Measurements from ENCODE around the gene PPP4R4.
"Not testable (repeated sequence)": the region's sequence is repeated elsewhere in the genome, so short reads cannot be mapped to it uniquely, and the experiment has no call there.

The PPP4R4 gene

GRCh38 chr14:94180655-94181271 lies 6.6 kb downstream of the PPP4R4 start:
- DNase-seq (ENCODE audit: low read depth, low spot score), result no peak

DNA sequence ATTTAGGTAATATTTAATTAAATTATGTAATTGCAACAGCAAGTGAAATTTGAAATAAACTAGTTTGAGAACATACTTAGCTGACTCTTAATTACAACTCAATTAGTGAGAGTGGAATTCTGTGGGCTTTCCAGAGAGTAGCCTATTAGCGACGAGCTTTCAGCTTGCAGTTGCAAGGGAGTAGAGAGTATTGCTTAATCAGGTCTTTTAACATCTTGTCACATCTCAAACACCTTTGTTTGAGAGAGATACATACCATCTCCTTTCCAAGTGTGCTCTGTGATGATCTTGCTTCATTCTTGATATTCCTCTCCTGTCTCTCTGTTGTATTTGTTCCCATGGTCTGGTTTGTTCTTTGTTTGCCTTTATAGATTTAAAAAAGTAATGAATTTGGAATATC lies 7.7 kb downstream of the PPP4R4 start:
- no peak for DNase-seq (ENCODE audit: low read depth, low spot score)

GRCh38 chr14:94192536-94192935 lies 18.4 kb downstream of the PPP4R4 start:
- no peak for DNase-seq (ENCODE audit: low read depth, low spot score)

DNA sequence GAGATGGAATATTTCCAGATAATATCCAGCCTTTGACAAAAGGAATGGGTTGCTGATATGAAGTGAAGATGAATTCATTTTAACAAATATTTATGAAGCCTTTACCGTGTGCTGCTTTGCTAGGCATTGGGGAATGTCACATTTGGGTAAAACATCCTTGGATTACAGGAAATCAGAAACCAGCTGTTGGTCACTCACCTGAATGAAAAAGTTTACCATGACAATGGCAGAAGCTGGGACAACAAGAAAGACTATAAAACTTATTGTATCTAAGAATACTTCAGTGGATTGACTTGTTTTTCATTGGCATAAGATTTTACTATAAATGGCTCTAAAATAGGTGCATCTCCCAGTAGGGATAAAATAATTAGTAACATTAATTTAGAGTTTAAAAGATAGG lies 19.7 kb downstream of the PPP4R4 start:
- no peak for DNase-seq (ENCODE audit: low read depth, low spot score)

DNA sequence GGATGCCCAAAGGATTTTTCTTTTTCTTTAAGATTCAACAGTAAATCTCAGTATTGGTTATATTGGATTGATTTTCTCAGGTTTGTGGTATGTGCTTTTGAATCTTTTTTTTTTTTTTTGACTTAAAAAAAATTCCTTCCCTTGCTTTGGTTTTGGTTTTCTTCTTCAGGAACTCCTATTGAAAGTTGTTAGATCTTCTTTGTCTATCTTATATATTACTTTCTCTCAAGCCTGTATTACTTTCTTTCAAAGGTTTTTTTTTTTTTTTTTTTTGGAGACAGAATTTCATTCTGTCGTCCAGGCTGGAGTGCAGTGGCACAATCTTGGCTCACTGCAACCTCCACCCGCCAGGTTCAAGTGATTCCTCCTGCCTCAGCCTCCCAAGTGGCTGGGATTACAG lies 21.9 kb downstream of the PPP4R4 start:
- DNase-seq (ENCODE audit: low read depth, low spot score), result no peak

GRCh38 chr14:94203473-94204210 lies 29.5 kb downstream of the PPP4R4 start:
- no peak for DNase-seq (ENCODE audit: low read depth, low spot score)

DNA sequence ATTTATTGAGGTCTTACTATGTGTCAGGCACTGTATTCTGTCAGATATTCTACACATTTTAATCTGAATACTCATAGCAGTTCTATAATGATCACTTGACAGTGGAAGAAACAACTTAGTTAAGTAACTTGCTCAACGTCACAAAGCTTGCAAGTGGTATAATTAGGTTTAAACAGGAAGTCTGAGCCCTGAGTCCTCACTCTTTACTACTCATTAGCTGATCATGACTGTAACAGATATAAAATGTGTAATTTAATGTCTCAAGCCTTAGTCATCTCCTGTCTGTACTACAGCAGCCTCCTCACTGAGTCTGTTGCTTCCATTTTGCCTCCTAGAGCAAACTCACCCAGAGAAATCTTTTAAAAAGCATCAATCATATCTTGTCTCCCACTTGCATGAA lies 38.9 kb downstream of the PPP4R4 start:
- no peak for DNase-seq (ENCODE audit: low read depth, low spot score)

- DNase-seq (ENCODE audit: low read depth, low spot score), result no peak
These were observed 39.6 kb downstream of the PPP4R4 start for GRCh38 chr14:94213741-94214140.

- peak; percentile 7 for DNase-seq (ENCODE audit: low read depth, low spot score)
These were observed 43.0 kb downstream of the PPP4R4 start for GRCh38 chr14:94217116-94217515.

DNA sequence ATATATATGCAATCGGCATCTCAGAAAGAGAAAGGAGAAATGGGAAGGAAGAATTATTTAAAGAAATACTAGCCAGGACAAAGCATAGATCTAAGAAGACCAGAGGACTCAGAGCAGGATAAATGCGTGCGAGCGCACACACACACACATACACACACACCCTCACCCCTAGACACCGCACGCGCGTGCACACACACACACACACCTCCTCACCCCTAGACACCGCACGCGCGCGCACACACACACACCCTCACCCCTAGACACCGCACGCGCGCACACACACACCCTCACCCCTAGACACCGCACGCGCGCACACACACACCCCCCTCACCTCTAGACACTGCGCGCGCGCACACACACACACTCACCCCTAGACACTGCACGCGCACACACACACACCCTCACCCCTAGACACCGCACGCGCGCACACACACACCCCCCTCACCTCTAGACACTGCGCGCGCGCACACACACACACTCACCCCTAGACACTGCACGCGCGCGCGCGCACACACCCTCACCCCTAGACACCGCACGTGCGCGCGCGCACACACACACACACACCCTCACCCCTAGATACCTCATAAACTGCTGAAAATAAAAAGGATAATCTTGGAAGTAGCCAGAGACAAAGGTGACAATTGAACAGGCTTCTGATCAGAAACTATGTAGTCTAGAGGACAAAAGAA lies 44.2 kb downstream of the PPP4R4 start:
- not testable (repeated sequence) for DNase-seq (ENCODE audit: low read depth, low spot score)

- DNase-seq (ENCODE audit: low read depth, low spot score), result no peak
These were observed 49.9 kb downstream of the PPP4R4 start for GRCh38 chr14:94224040-94224439.

- no peak for DNase-seq (ENCODE audit: low read depth, low spot score)
These were observed 51.6 kb downstream of the PPP4R4 start for GRCh38 chr14:94225460-94226378.

DNA sequence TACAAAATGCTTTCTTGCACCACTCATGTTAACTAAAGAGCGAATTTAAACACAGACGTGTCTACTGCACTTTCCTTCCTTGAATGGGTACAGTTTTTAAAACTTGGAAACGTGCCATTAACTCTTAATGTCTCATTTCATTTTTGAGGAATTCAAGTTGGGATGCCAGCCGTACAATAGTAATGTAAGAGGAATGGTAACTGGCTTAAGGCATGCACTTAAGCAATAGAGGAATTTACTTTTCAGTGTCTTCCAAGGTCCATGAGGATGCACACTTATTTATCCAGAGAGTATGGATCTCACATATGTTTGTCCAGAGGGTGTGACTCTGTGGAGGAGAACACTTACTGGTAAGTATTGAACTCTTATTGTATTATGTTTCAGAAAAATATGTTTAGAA lies 52.9 kb downstream of the PPP4R4 start:
- DNase-seq (ENCODE audit: low read depth, low spot score), result no peak

GRCh38 chr14:94237046-94237445 lies 62.9 kb downstream of the PPP4R4 start:
- no peak for DNase-seq (ENCODE audit: low read depth, low spot score)

- no peak for DNase-seq (ENCODE audit: low read depth, low spot score)
These were observed 63.9 kb downstream of the PPP4R4 start for GRCh38 chr14:94237983-94238382.

DNA sequence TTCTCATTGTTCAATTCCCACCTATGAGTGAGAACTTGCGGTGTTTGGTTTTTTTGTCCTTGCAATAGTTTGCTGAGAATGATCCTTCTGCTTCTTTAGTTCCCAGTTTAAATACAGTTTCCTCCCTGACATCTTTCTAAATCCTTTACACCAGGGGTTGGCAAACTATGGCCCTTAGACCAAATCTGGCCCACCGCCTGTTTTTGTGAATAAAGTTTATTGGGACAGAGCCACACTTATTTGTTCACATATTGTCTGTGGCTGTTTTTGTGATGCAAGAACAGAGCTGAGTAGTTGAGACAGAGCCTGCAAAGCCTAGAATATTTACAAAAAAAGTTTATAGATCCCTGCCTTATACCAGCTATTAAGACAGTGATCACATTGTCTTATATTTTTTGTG lies 65.3 kb downstream of the PPP4R4 start:
- DNase-seq (ENCODE audit: low read depth, low spot score), result no peak

DNA sequence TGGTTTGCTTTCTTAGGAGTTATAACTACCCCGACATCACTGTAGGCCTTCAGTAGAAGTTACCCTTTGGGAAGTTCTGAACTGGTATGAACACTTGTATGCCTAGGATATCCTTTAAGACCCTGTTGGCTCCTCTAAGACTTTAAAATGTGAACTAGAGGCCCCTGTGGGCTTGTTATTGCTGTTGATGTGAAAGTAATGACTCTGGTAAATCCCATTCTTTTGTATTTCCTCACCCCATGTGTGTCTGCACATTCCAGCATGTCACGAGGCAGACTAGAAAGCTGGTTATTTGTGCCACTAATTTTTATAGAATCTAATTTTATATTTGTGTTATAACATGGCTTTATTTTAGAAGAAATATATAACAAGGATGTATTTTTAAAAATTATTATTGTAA lies 70.1 kb downstream of the PPP4R4 start:
- DNase-seq (ENCODE audit: low read depth, low spot score), result no peak

- DNase-seq (ENCODE audit: low read depth, low spot score), result not testable (repeated sequence)
These were observed 90.1 kb downstream of the PPP4R4 start for GRCh38 chr14:94264195-94264594.

DNA sequence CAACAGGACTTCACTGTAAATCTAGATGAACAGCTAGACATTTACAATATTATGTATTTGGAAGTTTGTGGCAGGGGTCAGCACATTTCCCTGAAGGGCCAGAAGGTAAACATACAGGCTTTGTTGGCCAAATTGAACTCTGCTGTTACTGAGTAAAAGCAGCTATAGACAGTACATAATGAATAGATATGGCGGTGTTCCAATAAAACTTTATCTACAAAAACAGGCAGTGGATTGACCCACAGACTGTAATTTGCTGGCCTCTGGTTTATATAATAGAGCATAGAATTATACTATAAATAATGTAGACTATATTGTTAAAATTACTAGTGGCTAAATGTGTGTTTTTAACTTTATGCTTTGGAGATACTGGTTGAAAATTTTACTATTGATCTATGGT lies 93.2 kb downstream of the PPP4R4 start:
- no peak for DNase-seq (ENCODE audit: low read depth, low spot score)

DNA sequence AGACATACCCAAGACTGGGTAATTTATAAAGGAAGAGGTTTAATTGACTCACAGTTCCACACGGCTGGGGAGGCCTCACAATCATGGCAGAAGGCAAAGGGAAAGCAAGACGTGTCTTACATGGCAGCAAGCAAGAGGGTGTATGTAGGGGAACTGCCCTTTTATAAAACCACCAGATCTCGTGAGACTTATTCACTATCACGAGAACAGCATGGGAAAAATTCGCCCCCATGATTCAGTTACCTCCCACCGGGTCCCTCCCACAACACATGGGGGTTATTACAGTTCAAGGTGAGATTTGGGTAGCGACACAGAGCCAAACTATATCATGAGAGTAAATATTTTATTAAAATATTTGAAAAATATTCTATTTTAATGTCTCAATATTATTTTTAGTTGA lies 94.5 kb downstream of the PPP4R4 start:
- not testable (repeated sequence) for DNase-seq (ENCODE audit: low read depth, low spot score)

- no peak for DNase-seq (ENCODE audit: low read depth, low spot score)
These were observed 95.0 kb downstream of the PPP4R4 start for GRCh38 chr14:94269156-94269555.
